RWPE2 (cell line): ENCODE data around the gene ALK.

Experiments used
- ATAC-seq: fragments of 200-7000 bp; cut with Tn5 transposase; 3 replicates; pipeline ENCODE4 v1.9.1; 2021; ENCODE audit warnings: low read depth
- DNase-seq: peaks from one replicate; pipeline ENCODE4 v3.0.0-alpha.2; 2020; ENCODE audit warnings: low spot score
- H3K27ac ChIP-seq: fragments of 450-650 bp; 2 replicates; pipeline ENCODE4 v1.5.1; 2017; ENCODE audit warnings: mild to moderate bottlenecking; ENCODE audit not compliant: poor library complexity, severe bottlenecking
- H3K27me3 ChIP-seq: fragments of 250-450 bp; sonication (Bioruptor Pico); 2 replicates; pipeline ENCODE4 v1.5.1; 2021; ENCODE audit warnings: mild to moderate bottlenecking, moderate library complexity; ENCODE audit not compliant: insufficient read depth, poor library complexity, severe bottlenecking
- H3K36me3 ChIP-seq: fragments of 250-450 bp; sonication (Bioruptor Pico); 2 replicates; pipeline ENCODE4 v1.5.1; 2020; ENCODE audit warnings: low read depth, mild to moderate bottlenecking, moderate library complexity
- H3K4me1 ChIP-seq: fragments of 250-450 bp; sonication (Bioruptor Pico); 2 replicates; pipeline ENCODE4 v1.5.1; 2021; ENCODE audit warnings: mild to moderate bottlenecking, moderate library complexity; ENCODE audit not compliant: insufficient read depth, poor library complexity, severe bottlenecking
- H3K4me3 ChIP-seq: fragments of 250-450 bp; sonication (Bioruptor Pico); 2 replicates; pipeline ENCODE4 v1.5.1; 2021; ENCODE audit warnings: mild to moderate bottlenecking, moderate library complexity; ENCODE audit not compliant: severe bottlenecking
- H3K9me3 ChIP-seq: fragments of 250-450 bp; sonication (Bioruptor Pico); 2 replicates; pipeline ENCODE4 v1.5.1; 2021; ENCODE audit warnings: mild to moderate bottlenecking, moderate library complexity; ENCODE audit not compliant: severe bottlenecking
- TF ChIP-seq, protein P1 (sequence below): fragments of 450-650 bp; IDR thresholded peaks from one replicate; pipeline ENCODE4 v1.5.1; 2017; ENCODE audit warnings: mild to moderate bottlenecking, moderate library complexity; ENCODE audit not compliant: poor library complexity, severe bottlenecking

The ALK gene

DNA sequence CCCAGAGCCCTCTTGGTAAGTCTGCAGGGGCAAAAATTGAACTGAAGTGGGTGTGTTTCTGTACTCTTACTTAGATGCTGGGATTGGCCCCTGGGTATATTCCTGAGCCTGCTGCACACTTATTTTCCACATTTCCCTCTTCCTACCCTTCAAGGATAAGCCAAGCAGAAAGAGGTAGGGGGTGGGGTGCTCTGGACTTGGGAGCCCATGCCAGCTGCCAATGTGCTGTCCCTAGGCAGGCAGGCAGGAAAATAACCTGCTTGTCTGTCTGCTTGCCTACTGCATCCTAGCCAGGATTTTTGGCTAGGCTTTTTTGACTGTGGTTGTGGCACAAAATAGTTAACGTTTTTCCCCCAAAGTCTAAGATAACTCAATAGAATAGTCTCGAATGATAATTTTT, 234.3 kb downstream of the ALK start:
- TF ChIP-seq, protein P1, sequence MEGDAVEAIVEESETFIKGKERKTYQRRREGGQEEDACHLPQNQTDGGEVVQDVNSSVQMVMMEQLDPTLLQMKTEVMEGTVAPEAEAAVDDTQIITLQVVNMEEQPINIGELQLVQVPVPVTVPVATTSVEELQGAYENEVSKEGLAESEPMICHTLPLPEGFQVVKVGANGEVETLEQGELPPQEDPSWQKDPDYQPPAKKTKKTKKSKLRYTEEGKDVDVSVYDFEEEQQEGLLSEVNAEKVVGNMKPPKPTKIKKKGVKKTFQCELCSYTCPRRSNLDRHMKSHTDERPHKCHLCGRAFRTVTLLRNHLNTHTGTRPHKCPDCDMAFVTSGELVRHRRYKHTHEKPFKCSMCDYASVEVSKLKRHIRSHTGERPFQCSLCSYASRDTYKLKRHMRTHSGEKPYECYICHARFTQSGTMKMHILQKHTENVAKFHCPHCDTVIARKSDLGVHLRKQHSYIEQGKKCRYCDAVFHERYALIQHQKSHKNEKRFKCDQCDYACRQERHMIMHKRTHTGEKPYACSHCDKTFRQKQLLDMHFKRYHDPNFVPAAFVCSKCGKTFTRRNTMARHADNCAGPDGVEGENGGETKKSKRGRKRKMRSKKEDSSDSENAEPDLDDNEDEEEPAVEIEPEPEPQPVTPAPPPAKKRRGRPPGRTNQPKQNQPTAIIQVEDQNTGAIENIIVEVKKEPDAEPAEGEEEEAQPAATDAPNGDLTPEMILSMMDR, result no peak
- Histone ChIP-seq H3K4me3 (no peak overlapping the region), H3K27me3 (no peaks in the 10 kb centered on the region), H3K36me3 (no peaks in the 10 kb centered on the region), H3K27ac (no peak overlapping the region), H3K4me1 (no peaks in the 10 kb centered on the region), H3K9me3 (no peaks in the 10 kb centered on the region)
- no peak for DNase-seq
- ATAC-seq, result no peak

DNA sequence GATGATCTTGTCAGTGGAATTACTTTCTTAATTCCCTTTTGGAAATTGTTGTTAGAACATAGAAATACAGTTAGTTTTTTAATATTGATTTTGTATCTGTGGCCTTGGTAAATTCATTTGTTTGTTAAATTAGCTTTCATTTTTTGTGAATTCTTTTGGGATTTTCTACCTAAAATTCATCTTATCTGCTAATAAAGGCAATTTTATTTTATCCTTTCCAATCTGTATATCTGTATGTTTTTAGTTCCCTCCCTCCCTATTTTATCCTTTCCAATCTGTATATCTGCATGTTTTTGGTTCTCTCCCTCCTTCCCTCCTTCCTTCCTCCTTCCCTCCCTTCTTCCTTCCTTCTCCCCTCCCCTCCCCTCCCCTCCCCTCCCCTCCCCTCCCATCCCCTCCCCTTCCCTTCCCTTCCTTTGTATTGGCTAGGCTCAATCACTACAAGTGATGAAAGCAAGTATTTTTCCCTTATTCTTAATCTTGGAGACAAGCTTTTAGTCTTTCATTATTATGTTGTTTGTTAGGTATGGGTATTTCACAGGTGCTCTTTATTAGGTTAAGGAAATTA, 244.4 kb downstream of the ALK start:
- H3K4me1 ChIP-seq, result no peaks in the 10 kb centered on the region
- H3K36me3 ChIP-seq, result no peaks in the 10 kb centered on the region
- TF ChIP-seq, protein P1, result no peak
- H3K9me3 ChIP-seq, result no peaks in the 10 kb centered on the region
- ATAC-seq (no peak), DNase-seq (no peak)
- H3K27ac ChIP-seq, result no peak overlapping the region
- H3K27me3 ChIP-seq, result no peaks in the 10 kb centered on the region
- H3K4me3 ChIP-seq, result no peak overlapping the region

DNA sequence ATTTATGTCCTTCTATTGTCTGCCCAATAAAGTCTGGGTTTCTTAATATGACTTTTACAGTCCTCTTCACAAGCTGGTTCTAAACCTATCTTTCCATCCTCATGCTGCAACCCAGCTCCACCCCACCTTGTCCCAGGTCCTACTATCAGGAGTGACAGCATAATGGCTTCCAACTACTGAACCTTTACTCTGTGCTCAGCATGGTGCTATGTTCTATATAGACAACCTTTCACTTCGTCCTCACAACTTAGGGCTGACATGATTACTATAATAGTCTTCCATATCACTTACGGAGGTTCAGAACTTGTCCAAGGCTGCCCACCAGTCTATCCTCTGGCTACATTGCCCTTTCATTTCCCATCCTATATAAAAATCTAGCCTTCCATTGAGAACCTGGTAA, 256.8 kb downstream of the ALK start:
- peak overlapping the region; percentile 91 for H3K27ac ChIP-seq
- no peaks in the 10 kb centered on the region for H3K9me3 ChIP-seq
- TF ChIP-seq, protein P1, result no peak
- ATAC-seq (no peak), DNase-seq (no peak)
- no peak overlapping the region for H3K4me3 ChIP-seq
- H3K36me3 ChIP-seq, result no peaks in the 10 kb centered on the region
- peaks cover 17% of the 10 kb centered on the region for H3K4me1 ChIP-seq
- no peaks in the 10 kb centered on the region for H3K27me3 ChIP-seq

DNA sequence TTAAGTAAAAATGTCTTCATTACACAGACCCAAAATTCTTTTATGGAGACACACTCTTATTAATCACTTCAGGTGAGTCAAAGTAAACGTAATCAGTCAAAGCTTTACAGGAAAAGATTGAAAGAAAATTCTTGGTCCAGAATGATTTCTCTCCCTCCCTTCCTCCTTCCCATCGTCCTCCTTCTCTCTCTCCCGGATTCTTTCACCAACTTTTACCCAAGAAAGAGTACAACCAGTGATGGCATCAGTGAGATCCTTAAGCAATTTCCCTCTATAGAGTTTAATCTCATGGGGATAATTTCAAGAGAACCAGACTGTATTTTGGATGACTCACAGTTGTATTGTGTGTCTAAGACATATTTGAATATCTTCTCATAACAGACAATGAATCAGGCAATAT, 258.1 kb downstream of the ALK start:
- TF ChIP-seq, protein P1, result no peak
- no peaks in the 10 kb centered on the region for H3K36me3 ChIP-seq
- no peak for DNase-seq
- H3K4me3 ChIP-seq, result no peak overlapping the region
- ATAC-seq, result peak; percentile 88
- H3K9me3 ChIP-seq, result no peaks in the 10 kb centered on the region
- H3K27me3 ChIP-seq, result no peaks in the 10 kb centered on the region
- peaks cover 17% of the 10 kb centered on the region for H3K4me1 ChIP-seq
- peak overlapping the region; percentile 91 for H3K27ac ChIP-seq

DNA sequence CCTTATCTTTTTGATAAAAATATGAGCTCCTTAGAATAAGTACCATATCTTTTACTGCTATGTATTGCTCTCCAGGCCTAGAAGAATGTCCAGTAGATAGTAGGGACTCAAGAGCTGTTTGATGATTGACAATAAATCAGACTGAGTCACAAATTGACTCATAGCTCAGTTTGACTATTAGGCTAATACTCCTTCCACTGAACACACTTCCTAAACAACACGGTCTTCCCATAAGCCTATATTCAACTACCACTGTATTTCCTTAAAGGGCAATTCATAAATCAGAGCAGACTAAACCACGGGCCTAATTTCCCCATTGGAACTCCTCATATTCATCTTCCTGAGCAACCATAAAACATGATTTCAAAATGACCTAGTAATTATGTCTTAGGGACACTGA, 258.5 kb downstream of the ALK start:
- no peaks in the 10 kb centered on the region for H3K36me3 ChIP-seq
- ATAC-seq (peak; percentile 68), DNase-seq (no peak)
- H3K4me3 ChIP-seq, result no peak overlapping the region
- H3K9me3 ChIP-seq, result no peaks in the 10 kb centered on the region
- TF ChIP-seq, protein P1, result no peak
- H3K27me3 ChIP-seq, result no peaks in the 10 kb centered on the region
- peaks cover 17% of the 10 kb centered on the region for H3K4me1 ChIP-seq
- H3K27ac ChIP-seq, result peak overlapping the region; percentile 91
